A549 treated with CpdA at 1 μM for 4 hours (cell line): Measurements from ENCODE around the gene TMEM233. TPM values are rescaled to one million over a fixed set of nuclear protein-coding genes. Genes with fewer than 3 reads are reported as not detected.

ENCODE experiments used
- total RNA-seq: library from RNA; stranded (reverse); fragments of 200-300 nt; extraction: Qiagen RNA extraction; gene quantifications from 5 replicates; pipeline ENCODE4 v1.2.3, GENCODE V29; 2022; ENCODE audit warnings: low read depth

TMEM233 gene
- 0.06 to 0.12 TPM (median 0.07 TPM) in 5 replicates for total RNA-seq

GRCh38 chr12:119593578-119594398, at the start of gene TMEM233:
Gene TMEM233, plus strand, starts transcription at chr12:119593774. Its CDS starts 75 bp downstream, at chr12:119593849.

DNA sequence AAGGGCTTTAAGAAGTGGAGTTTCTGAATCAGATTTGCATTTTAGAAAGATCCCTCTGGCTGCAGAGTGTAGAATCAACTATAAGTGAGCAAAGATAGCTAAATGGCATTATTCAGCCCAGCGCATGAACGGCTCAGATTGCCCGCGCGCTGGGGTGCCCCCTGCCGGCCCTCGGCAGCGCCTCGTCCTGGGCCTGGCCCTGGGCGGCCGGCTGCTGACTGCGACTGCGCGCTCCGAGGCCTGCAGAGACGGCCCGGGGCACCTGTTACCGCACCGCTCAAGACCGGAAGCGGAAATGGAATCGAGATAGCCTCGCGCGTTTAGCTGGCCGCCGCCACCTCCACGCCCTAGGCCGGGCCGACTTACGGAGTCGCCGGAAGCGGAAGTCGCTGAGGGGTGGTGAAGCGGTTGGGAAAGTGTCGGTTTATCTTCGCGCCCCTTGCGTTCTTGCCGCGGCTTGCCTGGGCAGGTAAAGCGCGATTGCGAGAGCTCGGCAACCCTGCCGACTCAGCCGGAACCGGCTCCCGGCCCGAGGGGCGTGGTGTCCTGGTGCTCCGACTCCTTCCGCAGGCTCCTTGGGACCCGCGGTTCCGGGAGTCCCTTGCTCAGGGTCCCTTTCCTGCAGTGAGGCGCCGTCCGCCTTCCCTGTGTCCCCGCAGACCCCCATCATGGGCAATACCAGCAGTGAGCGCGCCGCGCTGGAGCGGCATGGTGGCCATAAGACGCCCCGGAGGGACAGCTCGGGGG, 74.2 kb downstream of the TMEM233 start, which contains the start of gene PRKAB1:
Gene PRKAB1, plus strand, starts transcription at position 557 of the 747 bp plus-strand sequence. Its CDS starts 112 bp downstream, at position 669.

Other genes with a start within 250 kb of the TMEM233 start
- 30.5 to 39.8 TPM (median 33.1 TPM) in 5 replicates for gene PRKAB1, start 74.4 kb downstream of the TMEM233 start, total RNA-seq